LoVo (cell line): Measurements from ENCODE around the gene MAGEC3.

ENCODE experiments used
- DNase-seq: peaks from one replicate; pipeline ENCODE4 v3.0.0-alpha.2; 2016; ENCODE audit warnings: low spot score

The MAGEC3 gene

GRCh38 chrX:141947350-141947749, 109.2 kb downstream of the MAGEC3 start:
- no peak for DNase-seq
